C4-2B (cell line): ENCODE results near the gene PRKAG2.

Experiments used
- H3K27ac ChIP-seq: fragments of 450-650 bp; 2 replicates; pipeline ENCODE4 v1.5.1; 2017
- CTCF ChIP-seq: fragments of 450-650 bp; conservative IDR thresholded peaks from 2 replicates; pipeline ENCODE4 v1.5.1; 2017; ENCODE audit warnings: mild to moderate bottlenecking
- ZFX ChIP-seq: fragments of 450-650 bp; IDR thresholded peaks from 2 replicates; pipeline ENCODE4 v1.6.1; 2017

Gene PRKAG2

DNA sequence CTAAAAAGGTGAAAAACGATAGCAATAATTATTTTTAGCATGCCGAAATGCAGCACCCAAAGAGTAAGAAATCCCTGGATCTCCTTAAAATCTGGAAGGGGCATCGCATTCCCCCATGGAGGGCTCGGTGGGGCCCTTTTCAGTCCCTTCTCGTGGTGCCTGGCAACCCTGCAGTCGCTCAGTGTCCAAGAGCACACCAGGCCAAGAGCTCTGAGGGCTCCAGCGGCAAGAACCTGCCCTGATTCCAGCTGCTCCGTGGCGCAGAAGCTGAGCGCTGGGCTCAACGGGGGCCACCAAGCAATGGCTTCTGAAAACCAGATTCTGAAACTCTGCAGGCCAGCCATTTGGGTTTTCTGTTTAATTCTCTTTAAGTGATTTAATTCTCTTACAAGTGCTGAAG is 131.2 kb downstream of the PRKAG2 start:
- no peak; the same call in 1 of the 2 replicates for TF ChIP-seq CTCF
- H3K27ac ChIP-seq: no peak overlapping the region

- no peak overlapping the region for H3K27ac ChIP-seq
- TF ChIP-seq CTCF: no peak; the same call in 1 of the 2 replicates
- no peak for TF ChIP-seq ZFX
Measured at GRCh38 chr7:151744656-151745638, 132.0 kb downstream of the PRKAG2 start.

DNA sequence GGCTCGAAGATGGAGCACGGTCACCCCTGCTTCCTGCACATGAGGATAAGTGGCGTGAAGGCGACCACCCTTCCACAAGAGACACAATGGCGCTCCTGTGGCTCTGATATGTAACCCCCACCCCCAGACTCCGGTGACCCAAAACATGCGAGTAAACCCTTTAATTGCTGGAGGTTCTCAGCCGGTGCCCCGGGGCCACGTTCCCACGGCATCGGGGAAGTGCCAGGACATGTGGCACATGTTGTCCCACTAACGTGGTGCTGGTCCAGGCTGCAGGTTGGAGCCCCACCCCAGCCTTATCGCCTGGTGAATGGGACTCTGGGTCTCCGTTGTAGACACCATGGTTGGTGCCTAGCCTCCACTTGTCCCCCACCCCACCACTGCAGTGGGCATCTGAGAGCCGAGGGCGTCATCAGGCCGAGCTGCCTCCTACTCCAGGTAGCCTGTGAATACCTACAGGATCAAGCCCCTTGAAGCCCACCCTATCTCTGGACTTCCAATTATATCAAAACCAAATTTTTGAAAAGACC is 132.8 kb downstream of the PRKAG2 start:
- TF ChIP-seq CTCF (no peak), ZFX (no peak)
- no peak overlapping the region for H3K27ac ChIP-seq

DNA sequence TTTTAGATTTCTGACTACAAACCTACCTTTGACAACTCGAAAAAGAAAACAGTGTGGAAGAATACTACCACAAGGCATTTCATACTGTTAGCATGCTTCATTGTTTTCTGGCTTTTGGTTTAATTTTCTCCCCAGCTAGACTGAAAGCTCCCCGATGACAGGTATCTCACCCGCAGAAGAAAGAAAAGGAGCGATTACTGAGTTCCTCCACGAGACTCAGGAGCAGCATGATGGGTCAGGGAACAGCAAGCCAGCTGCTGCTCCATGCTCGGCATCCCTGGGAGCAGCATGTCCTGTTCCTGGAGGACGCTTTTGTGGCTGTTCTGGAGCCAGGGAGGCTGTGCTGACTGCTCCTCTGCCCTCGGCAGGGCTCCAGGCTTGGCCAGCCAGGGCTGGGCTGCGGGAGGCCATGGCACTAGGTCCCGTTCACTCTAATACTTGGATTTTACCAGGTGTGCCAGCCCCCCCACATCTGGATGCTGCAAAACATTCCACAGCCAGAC is 133.4 kb downstream of the PRKAG2 start:
- H3K27ac ChIP-seq: no peak overlapping the region
- no peak for TF ChIP-seq ZFX
- no peak for TF ChIP-seq CTCF

DNA sequence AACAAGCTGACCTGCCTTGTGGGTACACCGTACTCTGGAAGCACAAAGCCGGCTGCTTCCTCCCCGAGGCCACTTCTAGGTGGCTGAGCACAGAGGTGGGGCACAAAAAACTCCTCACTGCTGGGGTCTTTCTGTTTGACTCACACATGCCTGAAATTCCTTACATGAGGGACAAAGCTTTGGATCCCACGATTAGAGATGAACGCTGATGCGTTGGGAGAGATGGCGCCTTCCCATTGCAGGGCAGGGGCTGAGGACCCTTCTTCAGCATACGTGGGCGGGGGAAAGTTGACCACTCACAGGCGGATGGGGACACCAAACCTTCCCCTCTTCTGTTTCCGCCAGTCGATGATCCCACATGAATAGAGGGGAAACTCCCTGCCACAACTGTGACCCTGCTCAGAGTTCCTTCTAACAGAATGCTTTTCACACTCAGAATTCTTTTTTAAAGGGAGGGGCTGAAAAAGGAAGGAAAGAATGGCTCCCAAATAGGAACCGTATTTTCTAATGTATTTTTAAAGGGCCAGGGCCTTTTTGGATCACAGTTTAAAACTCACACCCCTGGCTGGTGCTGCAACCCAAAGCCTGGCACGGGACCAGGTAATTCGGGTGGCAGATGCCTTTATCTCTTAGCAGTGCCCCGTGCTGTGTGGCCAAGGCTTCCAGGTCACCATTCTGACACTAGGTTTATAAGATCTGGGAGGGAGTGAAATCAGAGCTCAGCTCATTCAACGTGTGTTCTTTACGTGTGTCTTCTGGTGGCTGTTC is 134.0 kb downstream of the PRKAG2 start:
- H3K27ac ChIP-seq: no peak overlapping the region
- TF ChIP-seq ZFX (no peak), CTCF (no peak)

- TF ChIP-seq ZFX: no peak
- TF ChIP-seq CTCF: no peak
- no peak overlapping the region for H3K27ac ChIP-seq
Measured at GRCh38 chr7:151741585-151741984, 135.3 kb downstream of the PRKAG2 start.
